Measurements from ENCODE around the gene VPREB1. TPM values are rescaled to one million over a fixed set of nuclear protein-coding genes. Genes with fewer than 3 reads are reported as not detected.

Gene VPREB1
- total RNA-seq, 6 donors from 2014 or later, result not detected

DNA sequence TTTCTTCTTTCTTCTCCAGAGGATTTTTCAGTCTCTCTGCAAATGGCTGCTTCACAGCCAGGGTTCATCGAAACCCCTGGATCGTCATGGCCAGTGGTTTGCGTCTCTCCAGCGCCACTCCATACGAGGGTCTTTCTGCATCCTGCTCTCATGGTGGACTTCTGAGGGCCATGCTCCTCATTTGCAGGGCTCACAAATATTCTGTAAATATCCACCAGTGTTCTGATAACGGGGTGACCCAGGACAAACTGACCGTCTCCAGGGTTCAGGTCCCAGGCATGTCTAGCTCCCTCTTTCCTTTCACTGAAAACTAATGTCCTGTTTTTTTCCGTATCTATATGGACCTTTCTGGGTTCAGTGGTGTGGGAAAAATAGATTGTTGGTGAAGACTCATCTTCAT lies 15.7 kb upstream of the VPREB1 start:
- 83 to 86% methylated on average over 8 of the region's 8 CpGs for WGBS, 2 donors
- H3K4me3 ChIP-seq, result no peak overlapping the region
- no peaks in the 10 kb centered on the region for H3K4me1 ChIP-seq
- no peaks in the 10 kb centered on the region for H3K9me3 ChIP-seq
- ATAC-seq (ENCODE audit: low FRiP score in 2 of 2), result no peak
- H3K27ac ChIP-seq, result no peak overlapping the region
- no peaks in the 10 kb centered on the region for H3K36me3 ChIP-seq
- H3K27me3 ChIP-seq, result no peaks in the 10 kb centered on the region
- TF ChIP-seq, protein P1, sequence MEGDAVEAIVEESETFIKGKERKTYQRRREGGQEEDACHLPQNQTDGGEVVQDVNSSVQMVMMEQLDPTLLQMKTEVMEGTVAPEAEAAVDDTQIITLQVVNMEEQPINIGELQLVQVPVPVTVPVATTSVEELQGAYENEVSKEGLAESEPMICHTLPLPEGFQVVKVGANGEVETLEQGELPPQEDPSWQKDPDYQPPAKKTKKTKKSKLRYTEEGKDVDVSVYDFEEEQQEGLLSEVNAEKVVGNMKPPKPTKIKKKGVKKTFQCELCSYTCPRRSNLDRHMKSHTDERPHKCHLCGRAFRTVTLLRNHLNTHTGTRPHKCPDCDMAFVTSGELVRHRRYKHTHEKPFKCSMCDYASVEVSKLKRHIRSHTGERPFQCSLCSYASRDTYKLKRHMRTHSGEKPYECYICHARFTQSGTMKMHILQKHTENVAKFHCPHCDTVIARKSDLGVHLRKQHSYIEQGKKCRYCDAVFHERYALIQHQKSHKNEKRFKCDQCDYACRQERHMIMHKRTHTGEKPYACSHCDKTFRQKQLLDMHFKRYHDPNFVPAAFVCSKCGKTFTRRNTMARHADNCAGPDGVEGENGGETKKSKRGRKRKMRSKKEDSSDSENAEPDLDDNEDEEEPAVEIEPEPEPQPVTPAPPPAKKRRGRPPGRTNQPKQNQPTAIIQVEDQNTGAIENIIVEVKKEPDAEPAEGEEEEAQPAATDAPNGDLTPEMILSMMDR (IDR thresholded peaks at IDR 0.05), result no peak
- TF ChIP-seq POLR2AphosphoS5 (IDR thresholded peaks at IDR 0.05) (no peak), EP300 (IDR thresholded peaks at IDR 0.05) (no peak), POLR2A (IDR thresholded peaks at IDR 0.05) (no peak)
- no peak for DNase-seq

GRCh38 chr22:22229683-22230420 lies 14.7 kb upstream of the VPREB1 start:
- ATAC-seq (ENCODE audit: low FRiP score in 2 of 2) (no peak), DNase-seq (no peak)
- no peaks in the 10 kb centered on the region for H3K36me3 ChIP-seq
- no peak overlapping the region for H3K4me3 ChIP-seq
- TF ChIP-seq, protein P1 (IDR thresholded peaks at IDR 0.05), result no peak
- TF ChIP-seq EP300 (IDR thresholded peaks at IDR 0.05) (no peak), POLR2AphosphoS5 (IDR thresholded peaks at IDR 0.05) (no peak), POLR2A (IDR thresholded peaks at IDR 0.05) (no peak)
- H3K27me3 ChIP-seq, result no peaks in the 10 kb centered on the region
- H3K9me3 ChIP-seq, result no peaks in the 10 kb centered on the region
- no peak overlapping the region for H3K27ac ChIP-seq
- WGBS, 2 donors, result 67 to 71% methylated on average over 6 of the region's 6 CpGs
- H3K4me1 ChIP-seq, result no peaks in the 10 kb centered on the region

GRCh38 chr22:22230438-22230837 lies 14.1 kb upstream of the VPREB1 start:
- H3K4me3 ChIP-seq, result no peak overlapping the region
- 52 to 80% methylated on average over 9 of the region's 9 CpGs for WGBS, 2 donors
- ATAC-seq (ENCODE audit: low FRiP score in 2 of 2), result no peak
- TF ChIP-seq, protein P1 (IDR thresholded peaks at IDR 0.05), result no peak
- TF ChIP-seq POLR2A (IDR thresholded peaks at IDR 0.05), result no peak
- TF ChIP-seq EP300 (IDR thresholded peaks at IDR 0.05), result no peak
- no peak for TF ChIP-seq POLR2AphosphoS5 (IDR thresholded peaks at IDR 0.05)
- no peaks in the 10 kb centered on the region for H3K9me3 ChIP-seq
- H3K4me1 ChIP-seq, result no peaks in the 10 kb centered on the region
- no peak overlapping the region for H3K27ac ChIP-seq
- no peaks in the 10 kb centered on the region for H3K27me3 ChIP-seq
- H3K36me3 ChIP-seq, result no peaks in the 10 kb centered on the region
- peak in 1 of 2 donors; percentile 35 for DNase-seq

GRCh38 chr22:22233081-22233480 lies 11.5 kb upstream of the VPREB1 start:
- Histone ChIP-seq H3K27me3 (no peaks in the 10 kb centered on the region), H3K4me3 (no peak overlapping the region), H3K27ac (no peak overlapping the region), H3K9me3 (no peaks in the 10 kb centered on the region), H3K36me3 (no peaks in the 10 kb centered on the region), H3K4me1 (no peaks in the 10 kb centered on the region)
- no peak for ATAC-seq (ENCODE audit: low FRiP score in 2 of 2)
- WGBS, 2 donors, result 91 to 93% methylated on average over 5 of the region's 5 CpGs
- DNase-seq, result no peak
- TF ChIP-seq POLR2A (IDR thresholded peaks at IDR 0.05) (no peak), POLR2AphosphoS5 (IDR thresholded peaks at IDR 0.05) (no peak), EP300 (IDR thresholded peaks at IDR 0.05) (no peak)
- TF ChIP-seq, protein P1 (IDR thresholded peaks at IDR 0.05), result no peak

DNA sequence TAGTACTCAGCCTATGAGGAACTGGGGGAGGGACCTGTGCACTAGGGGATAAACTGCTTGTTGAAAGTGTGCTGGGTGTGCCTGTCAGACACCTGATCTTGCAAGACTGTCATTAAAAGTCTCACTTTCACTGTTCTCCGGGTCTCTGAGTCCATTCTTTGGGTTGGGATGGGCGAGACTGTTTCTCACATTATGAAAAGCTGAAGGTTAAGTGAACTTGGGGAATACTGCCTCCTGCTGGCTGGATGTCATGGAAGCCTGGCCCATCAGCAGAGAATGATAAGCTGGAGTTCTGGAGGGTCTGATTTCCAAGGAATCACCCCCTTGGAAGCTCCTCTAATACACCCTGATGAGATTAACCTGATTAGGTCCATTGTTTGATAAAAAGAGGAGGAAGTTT lies 9.0 kb upstream of the VPREB1 start:
- DNase-seq, result no peak

More for the DNA sequence above, 9.0 kb upstream of the VPREB1 start:
- WGBS, 2 donors, result 12 to 43% methylated on average over 2 of the region's 2 CpGs
- Histone ChIP-seq H3K4me3 (no peak overlapping the region), H3K9me3 (no peaks in the 10 kb centered on the region), H3K36me3 (no peaks in the 10 kb centered on the region), H3K27ac (no peak overlapping the region), H3K4me1 (no peaks in the 10 kb centered on the region), H3K27me3 (no peaks in the 10 kb centered on the region)
- no peak for ATAC-seq (ENCODE audit: low FRiP score in 2 of 2)
- no peak for TF ChIP-seq POLR2A (IDR thresholded peaks at IDR 0.05)
- TF ChIP-seq, protein P1 (IDR thresholded peaks at IDR 0.05), result peak in 5 of 6 experiments; percentile 13 to 37 (median 30)
